SK-N-MC (cell line): Measurements from ENCODE around the gene SACS.

ENCODE experiments used
- EZH2 ChIP-seq: fragments of 200-600 bp; sonication (generic); IDR thresholded peaks from one replicate; pipeline ENCODE4 v1.6.1; 2017; ENCODE audit warnings: antibody characterized with exemption
- POLR2AphosphoS5 ChIP-seq: IDR thresholded peaks from 2 replicates; pipeline ENCODE4 v1.6.1; 2012; ENCODE audit warnings: mild to moderate bottlenecking, low read depth, low read length, borderline replicate concordance

DNA sequence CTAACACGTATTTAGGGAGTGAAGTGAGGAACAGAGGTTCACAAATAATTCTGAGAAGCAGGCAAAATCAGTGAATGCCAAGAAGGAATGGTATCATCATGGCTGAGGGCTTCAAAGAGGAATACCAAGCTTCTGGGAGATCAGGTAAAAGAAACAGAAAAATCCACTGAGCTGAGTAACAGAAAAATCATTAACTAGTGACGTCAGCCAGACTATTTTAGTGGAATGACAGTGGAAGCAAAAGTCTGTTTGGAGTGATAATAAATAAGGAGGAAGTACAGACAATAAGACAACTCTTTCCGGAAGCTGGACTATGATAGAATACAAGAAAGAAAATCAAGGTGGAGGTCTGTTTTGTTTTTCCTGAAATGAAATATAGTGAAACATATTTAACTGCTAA is 83.5 kb downstream of the SACS start:
- TF ChIP-seq EZH2 (no peak), POLR2AphosphoS5 (no peak)
